NT2/D1 (cell line): ENCODE measurements around the gene KRTAP4-8.
"Not testable (repeated sequence)": the region's sequence is repeated elsewhere in the genome, so short reads cannot be mapped to it uniquely, and the experiment has no call there.

Source experiments
- DNase-seq: peaks from one replicate; pipeline ENCODE4 v3.0.0-alpha.2; 2011; ENCODE audit warnings: low read depth, low spot score
- H3K27me3 ChIP-seq: 2 replicates; pipeline ENCODE4 v1.6.0; 2011; ENCODE audit warnings: mild to moderate bottlenecking; ENCODE audit not compliant: insufficient read length, insufficient read depth
- H3K36me3 ChIP-seq: 2 replicates; pipeline ENCODE4 v1.6.1; 2011; ENCODE audit warnings: mild to moderate bottlenecking, low read length, mixed read lengths; ENCODE audit not compliant: insufficient read depth, insufficient read length
- H3K4me1 ChIP-seq: 2 replicates; pipeline ENCODE4 v1.5.1; 2011; ENCODE audit not compliant: insufficient read depth, insufficient read length
- H3K4me3 ChIP-seq: 2 replicates; pipeline ENCODE4 v1.5.1; 2011; ENCODE audit warnings: low read depth; ENCODE audit not compliant: insufficient read length
- H3K9ac ChIP-seq: 2 replicates; pipeline ENCODE4 v1.6.0; 2011; ENCODE audit warnings: low read depth; ENCODE audit not compliant: insufficient read length
- H3K9me3 ChIP-seq: 2 replicates; pipeline ENCODE4 v1.5.1; 2011; ENCODE audit warnings: mild to moderate bottlenecking, low read length; ENCODE audit not compliant: insufficient read depth
- SUZ12 ChIP-seq: IDR thresholded peaks from 2 replicates; pipeline ENCODE4 v1.6.1; 2011; ENCODE audit not compliant: insufficient read length, insufficient read depth; ENCODE audit errors: extremely low read depth
- YY1 ChIP-seq: IDR thresholded peaks from 2 replicates; pipeline ENCODE4 v1.6.1; 2011; ENCODE audit not compliant: insufficient read length, insufficient read depth
- ZNF274 ChIP-seq: IDR thresholded peaks from 2 replicates; pipeline ENCODE4 v1.6.1; 2011; ENCODE audit warnings: mild to moderate bottlenecking, low read depth, low read length

KRTAP4-8 gene

GRCh38 chr17:41064301-41064700 lies 33.6 kb downstream of the KRTAP4-8 start:
- Histone ChIP-seq H3K27me3 (no peaks in the 10 kb centered on the region), H3K9me3 (no peaks in the 10 kb centered on the region), H3K4me1 (no peaks in the 10 kb centered on the region), H3K36me3 (no peaks in the 10 kb centered on the region), H3K4me3 (no peak overlapping the region), H3K9ac (no peak overlapping the region)
- no peak for DNase-seq
- TF ChIP-seq YY1 (no peak), ZNF274 (no peak), SUZ12 (no peak)

GRCh38 chr17:41063449-41063848 lies 34.5 kb downstream of the KRTAP4-8 start:
- DNase-seq = no peak
- no peaks in the 10 kb centered on the region for H3K36me3 ChIP-seq
- H3K9ac ChIP-seq = no peak overlapping the region
- no peaks in the 10 kb centered on the region for H3K4me1 ChIP-seq
- H3K9me3 ChIP-seq = no peaks in the 10 kb centered on the region
- no peaks in the 10 kb centered on the region for H3K27me3 ChIP-seq
- H3K4me3 ChIP-seq = no peak overlapping the region
- TF ChIP-seq YY1 (no peak), SUZ12 (no peak)

GRCh38 chr17:41061964-41062363 lies 36.0 kb downstream of the KRTAP4-8 start:
- Histone ChIP-seq H3K4me3 (no peak overlapping the region), H3K9ac (no peak overlapping the region), H3K4me1 (no peaks in the 10 kb centered on the region), H3K9me3 (no peaks in the 10 kb centered on the region), H3K27me3 (no peaks in the 10 kb centered on the region), H3K36me3 (no peaks in the 10 kb centered on the region)
- DNase-seq = no peak
- TF ChIP-seq SUZ12 (no peak), ZNF274 (no peak), YY1 (no peak)

GRCh38 chr17:41060052-41060604 lies 37.8 kb downstream of the KRTAP4-8 start, which contains the start of gene KRTAP2-3:
KRTAP2-3 (minus strand) TSS chr17:41060114; CDS start chr17:41060050, 64 bp downstream.
- Histone ChIP-seq H3K4me1 (no peaks in the 10 kb centered on the region), H3K9me3 (no peaks in the 10 kb centered on the region), H3K36me3 (no peaks in the 10 kb centered on the region), H3K4me3 (no peak within 1 kb of the TSS), H3K27me3 (no peaks in the 10 kb centered on the region), H3K9ac (no peak within 1 kb of the TSS)
- DNase-seq = no peak
- TF ChIP-seq ZNF274 (no peak), SUZ12 (no peak), YY1 (no peak)

GRCh38 chr17:41059276-41060051 lies 38.5 kb downstream of the KRTAP4-8 start:
- H3K27me3 ChIP-seq, H3K4me1 ChIP-seq, H3K9ac ChIP-seq, H3K9me3 ChIP-seq, DNase-seq, H3K36me3 ChIP-seq, H3K4me3 ChIP-seq: not testable (repeated sequence)

GRCh38 chr17:41058741-41059140 lies 39.2 kb downstream of the KRTAP4-8 start:
- Histone ChIP-seq H3K9ac (no peak overlapping the region), H3K36me3 (no peaks in the 10 kb centered on the region), H3K9me3 (no peaks in the 10 kb centered on the region), H3K27me3 (no peaks in the 10 kb centered on the region), H3K4me1 (no peaks in the 10 kb centered on the region), H3K4me3 (no peak overlapping the region)
- TF ChIP-seq ZNF274 = no peak
- TF ChIP-seq YY1 = no peak
- TF ChIP-seq SUZ12 = no peak
- no peak for DNase-seq

- H3K27me3 ChIP-seq = no peaks in the 10 kb centered on the region
- TF ChIP-seq YY1 (no peak), ZNF274 (no peak), SUZ12 (no peak)
- DNase-seq = no peak
- no peaks in the 10 kb centered on the region for H3K9me3 ChIP-seq
- no peaks in the 10 kb centered on the region for H3K4me1 ChIP-seq
- no peak overlapping the region for H3K4me3 ChIP-seq
- H3K36me3 ChIP-seq = no peaks in the 10 kb centered on the region
- H3K9ac ChIP-seq = no peak overlapping the region
Measured at GRCh38 chr17:41057547-41057946, 40.4 kb downstream of the KRTAP4-8 start.

- DNase-seq, H3K4me1 ChIP-seq, H3K9ac ChIP-seq, H3K27me3 ChIP-seq, H3K36me3 ChIP-seq, H3K4me3 ChIP-seq, H3K9me3 ChIP-seq: not testable (repeated sequence)
Measured at GRCh38 chr17:41055130-41055529, 42.8 kb downstream of the KRTAP4-8 start, which contains the start of gene KRTAP2-2. KRTAP2-2 (minus strand) TSS chr17:41055230; CDS start chr17:41055211, 19 bp downstream.

GRCh38 chr17:41054556-41054955 lies 43.4 kb downstream of the KRTAP4-8 start:
- H3K4me3 ChIP-seq, H3K9ac ChIP-seq, H3K27me3 ChIP-seq, H3K36me3 ChIP-seq, DNase-seq, H3K4me1 ChIP-seq, H3K9me3 ChIP-seq: not testable (repeated sequence)
